GM19463 (cell line): ENCODE data around the gene PIEZO1.
"Not testable (repeated sequence)": the region's sequence is repeated elsewhere in the genome, so short reads cannot be mapped to it uniquely, and the experiment has no call there.

Experiments used
- ATAC-seq: cut with Tn5 transposase; IDR thresholded peaks from one replicate; pipeline ENCODE4 v1.9.1; 2021; ENCODE audit warnings: mild to moderate bottlenecking, moderate library complexity; ENCODE audit not compliant: unreplicated experiment

The PIEZO1 gene

DNA sequence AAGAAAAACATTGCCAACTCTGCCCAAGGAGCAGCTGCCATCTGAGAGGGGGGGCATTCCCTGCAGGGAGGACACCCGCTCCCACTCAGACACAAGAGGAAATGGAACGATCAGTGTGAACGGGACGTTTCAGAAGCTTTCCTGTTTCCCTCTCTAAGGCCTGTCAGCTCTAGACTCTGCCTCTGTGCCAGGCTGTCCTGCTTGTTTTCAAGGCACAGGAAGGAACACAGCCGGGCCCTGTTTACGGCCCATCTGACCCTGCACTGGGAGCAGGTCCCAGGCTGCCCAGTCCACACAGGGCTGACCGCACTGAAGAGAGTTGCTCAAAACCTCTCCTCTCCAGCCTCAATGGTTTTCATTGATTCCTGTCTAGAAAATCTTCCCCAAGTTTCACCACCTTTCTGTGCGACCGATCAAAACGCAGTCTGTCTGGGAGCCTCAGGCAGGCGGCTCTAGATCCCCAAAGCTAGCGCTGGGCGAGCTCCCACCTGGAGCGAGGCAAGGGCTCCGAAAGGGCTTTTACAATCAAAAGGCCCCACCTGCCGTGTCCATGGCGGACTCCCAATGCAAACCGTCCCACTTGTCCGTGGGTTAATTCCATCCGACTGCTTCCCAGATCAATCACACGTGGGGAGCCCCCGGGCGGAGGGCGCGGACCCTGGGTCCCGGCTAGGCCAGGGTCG, 1.5 kb downstream of the PIEZO1 start:
- no peak for ATAC-seq

DNA sequence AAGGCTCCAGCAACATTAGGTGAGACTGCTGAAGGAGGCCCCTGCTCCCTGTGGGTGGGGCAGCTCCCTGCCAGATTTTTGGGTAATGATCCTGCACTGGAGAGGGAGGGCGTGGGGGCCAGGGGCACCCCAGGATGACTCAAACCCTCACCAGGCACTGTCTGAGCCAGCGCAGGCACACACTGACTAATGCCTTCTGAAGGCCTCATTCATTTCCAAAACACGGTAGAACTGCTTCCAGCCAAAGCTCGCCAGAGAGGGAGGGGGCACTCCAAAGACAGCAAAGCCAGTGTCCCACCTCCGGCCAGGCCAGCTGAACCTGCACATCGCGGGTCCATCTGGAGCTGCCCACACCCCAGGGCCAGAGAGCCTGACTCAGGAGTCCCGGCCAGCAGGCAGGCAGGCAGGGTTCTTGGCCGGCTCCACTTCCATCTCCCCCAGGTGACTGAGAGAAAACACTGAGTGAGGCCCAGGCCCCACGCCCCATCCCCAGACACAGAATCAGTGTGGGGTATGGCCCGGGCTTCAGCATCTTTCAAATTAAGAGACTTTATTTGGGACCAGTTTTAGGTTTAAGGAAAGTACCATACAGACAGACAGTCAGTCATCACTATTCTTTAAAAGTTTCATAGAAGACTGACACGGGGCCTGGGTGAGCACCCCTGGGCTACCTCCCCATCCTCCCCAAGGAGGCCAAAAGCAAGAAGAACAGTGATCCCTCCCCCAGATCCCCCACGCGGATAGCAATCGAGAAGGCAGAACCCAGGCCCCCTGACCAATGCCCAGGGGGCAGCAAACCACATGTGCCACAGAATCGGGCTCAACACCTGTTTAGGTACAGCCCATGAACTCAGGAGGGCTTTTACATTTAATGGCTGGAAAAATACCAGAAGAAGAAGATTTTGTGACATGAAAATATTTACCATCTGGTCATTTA, 2.3 kb downstream of the PIEZO1 start:
- no peak for ATAC-seq

DNA sequence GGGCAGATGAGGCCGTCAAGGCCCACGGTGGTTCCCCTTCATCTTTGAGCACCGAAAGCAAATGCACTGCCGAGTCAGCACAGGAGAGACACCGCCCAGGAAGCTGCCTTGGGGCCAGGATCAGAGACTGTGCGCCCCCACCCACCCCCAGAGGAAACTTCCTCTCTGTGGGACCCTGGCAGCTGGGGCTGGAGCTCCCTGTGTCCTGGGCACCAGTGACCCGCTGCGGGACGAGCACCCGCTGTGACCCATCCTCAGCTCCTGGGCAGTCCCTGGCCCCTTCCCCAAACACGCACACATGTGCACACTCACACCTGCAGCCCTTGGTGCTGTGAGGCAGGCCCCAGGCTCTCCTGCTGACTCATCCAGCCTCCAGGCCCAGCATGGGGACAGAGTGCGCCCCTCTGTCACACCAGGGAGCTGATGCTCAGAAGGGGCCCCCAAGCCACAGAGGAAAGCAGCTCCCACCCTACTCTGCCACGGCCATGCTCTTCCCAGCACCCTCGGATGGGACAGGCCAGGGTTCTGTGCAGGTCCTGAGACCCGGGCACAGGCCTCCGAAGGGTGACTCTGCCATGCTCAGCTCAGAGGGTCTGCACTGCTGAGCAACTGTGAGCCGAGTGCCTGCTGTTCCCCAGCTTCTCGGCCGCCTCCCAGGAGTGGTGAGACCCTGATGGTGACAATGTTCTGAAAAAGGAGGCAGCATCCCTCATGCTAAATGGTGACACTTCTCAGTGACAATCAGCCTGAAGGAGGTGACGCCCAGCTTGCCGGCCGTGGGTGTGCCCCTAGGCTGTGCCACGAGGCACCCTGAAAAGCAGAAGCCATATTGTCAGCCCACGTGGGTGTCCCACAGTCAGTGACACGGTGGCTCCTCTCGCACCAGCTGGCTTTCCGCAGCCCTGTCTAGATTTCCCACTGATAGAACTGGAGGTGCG, 3.6 kb downstream of the PIEZO1 start:
- no peak for ATAC-seq

DNA sequence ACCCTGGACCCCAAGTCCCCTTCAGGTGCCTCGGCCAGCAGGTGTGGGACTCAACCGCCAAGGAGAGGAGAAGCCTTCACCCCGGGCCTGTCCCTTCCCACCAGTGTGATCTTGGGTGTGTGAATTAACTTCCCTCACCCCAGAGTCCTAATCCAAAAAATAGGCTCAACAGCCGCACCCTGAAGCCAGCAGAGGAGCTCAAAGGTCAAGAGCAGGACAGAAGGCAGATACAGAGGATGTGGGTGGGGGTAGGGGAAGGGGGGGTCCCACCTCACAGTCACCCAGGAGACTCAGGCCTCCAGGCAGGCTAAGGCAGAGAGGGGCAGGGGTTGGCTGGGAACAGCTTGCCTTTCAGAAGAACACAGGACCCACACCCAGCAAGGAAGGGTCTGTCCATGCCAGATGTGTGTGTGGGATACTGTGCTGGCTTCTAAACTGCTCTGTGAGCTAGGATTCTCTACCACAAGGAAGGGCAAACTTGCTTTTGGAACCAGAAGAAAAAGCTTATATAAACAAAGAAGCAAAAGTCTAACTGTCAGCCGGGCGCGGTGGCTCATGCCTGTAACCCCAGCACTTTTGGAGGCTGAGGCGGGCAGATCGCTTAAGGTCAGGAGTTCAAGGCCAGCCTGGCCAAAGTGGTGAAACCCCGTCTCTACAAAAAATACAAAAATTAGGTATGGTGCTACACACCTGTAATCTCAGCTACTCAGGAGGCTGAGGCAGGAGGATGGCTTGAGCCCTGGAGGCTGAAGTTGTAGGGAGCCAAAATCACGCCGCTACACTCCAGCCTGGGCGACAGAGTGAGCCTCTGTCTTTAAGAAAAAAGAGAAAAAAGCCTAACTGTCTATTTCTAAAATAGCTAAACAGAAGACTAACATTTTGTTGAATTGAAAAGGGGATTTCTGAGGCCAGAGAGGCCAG, 4.6 kb downstream of the PIEZO1 start:
- ATAC-seq, result no peak

DNA sequence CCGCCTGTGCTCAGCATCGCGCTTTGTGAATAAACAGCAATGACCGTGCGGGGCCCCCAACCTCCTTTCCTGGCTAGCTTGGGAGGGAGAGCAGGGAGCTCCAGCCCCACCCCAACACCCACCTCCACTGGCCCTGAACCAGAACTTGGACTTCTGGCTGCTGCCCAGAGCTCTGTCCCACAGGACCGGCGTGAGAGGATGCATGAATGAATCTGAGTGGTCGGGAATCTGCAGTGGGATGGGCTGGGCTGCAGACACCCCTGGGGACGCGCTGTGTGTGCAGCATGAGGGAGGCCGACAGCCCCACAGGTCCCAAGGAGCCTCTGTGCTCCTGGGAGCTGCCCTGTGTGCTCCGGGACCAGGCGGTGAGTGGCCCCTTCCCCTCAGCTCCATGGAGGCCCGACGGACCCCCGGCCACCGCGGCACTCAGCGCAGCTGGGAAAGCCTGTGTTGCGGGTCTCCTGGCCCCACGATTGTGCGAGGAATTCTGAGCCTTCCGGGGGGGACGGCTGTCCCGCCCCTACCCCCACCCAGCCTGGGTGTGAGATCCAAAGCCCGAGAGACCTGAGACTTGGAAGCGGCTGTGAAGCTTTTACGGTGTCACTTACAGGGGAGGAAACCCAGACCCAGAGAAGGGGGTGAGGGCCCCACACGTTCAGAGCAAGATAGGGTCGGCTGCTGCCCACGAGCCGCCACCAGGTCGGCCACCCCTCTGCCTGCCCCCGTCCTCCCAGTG, 5.4 kb downstream of the PIEZO1 start:
- no peak for ATAC-seq

DNA sequence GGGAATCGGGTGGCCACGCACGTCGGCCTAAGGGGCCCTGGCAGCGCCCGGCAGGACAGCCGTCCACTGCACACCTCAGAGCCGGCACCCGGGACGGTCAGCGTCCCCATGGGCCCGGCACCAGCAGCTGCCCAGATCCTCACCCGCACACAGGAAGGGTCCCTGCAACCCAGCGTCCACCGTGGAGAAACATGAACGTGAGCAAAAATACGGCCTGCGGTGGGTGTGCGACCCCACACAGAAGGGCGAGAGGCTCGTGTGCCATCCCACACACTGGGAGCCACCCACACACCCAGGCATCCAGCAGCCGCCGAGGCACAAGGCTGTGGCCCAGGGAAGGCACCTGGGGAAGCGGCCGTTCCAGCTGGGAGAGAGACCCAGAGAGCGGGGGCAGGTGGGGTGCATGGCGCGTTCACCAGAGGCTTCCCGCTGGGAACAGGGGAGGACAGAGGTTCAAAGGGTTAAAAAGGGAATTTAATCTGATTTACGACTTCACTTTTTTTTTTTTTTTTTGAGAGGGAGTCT, 6.4 kb downstream of the PIEZO1 start:
- ATAC-seq, result no peak

DNA sequence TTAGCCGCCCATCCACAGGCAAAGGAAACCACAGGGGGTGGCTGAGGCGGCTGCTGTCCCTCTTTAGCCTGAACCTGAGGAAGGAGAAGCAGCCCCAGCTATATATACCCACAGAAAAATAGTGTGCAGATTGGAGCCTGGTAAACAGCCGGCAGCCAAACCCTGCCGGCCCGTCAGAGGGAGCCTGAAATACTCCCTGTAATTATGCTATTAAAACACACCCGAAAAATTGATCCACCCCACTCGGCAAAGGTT, 6.8 kb downstream of the PIEZO1 start:
- ATAC-seq, result no peak

DNA sequence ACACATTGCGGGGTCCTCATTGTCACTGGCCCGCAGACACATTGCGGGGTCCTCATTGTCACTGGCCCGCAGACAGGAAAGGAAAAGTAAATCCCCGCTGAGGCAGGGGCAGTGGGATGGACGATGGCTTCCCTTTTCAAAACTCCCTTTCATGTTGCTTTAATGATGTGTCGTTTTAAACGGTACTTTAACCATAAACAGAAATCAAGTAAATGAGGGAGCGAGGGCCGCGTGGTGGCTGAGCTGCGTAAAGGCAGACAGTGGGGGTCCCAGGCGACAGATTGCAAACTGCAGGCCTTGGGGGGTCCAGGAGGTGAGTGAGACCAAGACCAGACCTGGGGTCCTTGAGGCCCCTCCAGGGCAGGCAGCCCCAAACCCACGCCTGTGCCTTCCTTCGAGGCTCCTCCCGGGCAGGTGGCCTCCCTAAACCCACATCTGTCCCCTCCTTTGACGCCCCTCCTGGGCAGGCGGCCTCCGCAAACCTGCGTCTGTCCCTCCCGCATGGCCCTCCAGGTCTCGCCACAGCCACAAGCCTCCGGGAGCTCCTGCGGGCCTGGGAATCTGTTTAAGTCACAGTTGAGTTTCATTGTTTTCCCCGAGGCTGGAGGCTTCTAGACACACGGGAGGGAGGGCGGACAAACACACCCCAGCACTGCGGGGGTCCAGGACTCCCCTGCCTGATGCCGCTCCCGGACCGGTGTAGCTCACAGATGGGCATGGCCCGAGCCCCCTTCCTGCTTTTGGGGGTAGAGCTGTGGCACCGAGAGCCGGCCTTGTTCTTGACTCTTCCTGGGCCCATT, 7.3 kb downstream of the PIEZO1 start:
- ATAC-seq, result no peak

DNA sequence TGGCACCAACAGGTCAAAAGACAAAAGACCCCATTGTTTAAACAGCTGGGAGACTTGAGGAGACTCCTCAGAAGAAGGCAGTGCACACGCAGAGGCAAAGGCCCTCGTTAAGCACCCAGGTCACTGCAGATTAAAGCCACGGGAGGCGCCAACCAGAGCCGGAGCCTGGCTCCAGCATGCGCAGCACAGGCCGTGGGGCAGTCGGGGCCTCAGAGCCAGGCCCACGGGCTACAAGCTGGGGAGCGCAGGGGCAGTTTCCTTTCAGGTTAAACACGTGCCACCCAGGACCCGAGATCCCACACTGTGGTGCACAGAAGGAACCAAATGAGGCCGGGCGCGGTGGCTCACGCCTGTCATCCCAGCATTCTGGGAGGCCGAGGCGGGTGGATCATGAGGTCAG, 9.2 kb downstream of the PIEZO1 start:
- no peak for ATAC-seq

DNA sequence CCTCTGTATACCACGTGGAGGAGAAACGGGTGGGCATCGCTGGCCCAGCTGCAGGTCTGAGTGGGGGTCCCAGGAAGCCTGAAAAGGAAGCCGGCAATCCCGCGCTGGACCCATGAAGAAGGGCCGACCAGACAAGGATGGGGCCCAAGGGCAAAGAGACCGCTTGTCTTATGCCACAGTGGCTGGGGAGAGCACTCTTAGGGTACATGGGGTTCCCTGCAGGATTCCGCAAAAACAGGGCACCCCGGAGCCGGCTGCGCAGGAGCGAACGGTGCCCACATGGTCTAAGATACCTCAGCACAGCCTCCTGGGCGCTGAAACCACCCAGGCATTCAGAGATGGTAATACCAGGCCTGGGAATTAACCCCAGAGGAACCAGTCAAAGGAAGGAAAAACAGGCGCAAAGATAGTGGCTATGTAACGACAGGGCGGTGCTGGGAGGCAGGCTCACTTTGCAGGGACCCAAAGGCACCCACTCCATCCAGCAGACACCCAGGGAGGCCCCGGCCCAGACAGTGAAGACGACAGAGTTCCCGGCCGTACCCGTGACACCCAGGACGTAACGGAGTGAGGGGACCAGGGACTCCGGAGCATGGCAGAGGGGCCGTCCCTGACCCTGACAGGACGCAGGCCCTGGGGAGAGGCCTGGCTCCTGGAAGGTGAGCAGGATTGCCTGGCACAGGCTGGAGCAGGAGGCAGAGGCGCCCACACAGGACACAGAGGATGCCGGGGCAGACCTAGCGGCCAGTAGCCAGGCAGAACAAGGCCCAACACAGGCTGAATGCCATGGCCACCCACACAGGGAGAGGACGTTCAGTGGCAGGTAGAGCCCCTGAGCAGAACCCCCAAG, 10.3 kb downstream of the PIEZO1 start:
- no peak for ATAC-seq

DNA sequence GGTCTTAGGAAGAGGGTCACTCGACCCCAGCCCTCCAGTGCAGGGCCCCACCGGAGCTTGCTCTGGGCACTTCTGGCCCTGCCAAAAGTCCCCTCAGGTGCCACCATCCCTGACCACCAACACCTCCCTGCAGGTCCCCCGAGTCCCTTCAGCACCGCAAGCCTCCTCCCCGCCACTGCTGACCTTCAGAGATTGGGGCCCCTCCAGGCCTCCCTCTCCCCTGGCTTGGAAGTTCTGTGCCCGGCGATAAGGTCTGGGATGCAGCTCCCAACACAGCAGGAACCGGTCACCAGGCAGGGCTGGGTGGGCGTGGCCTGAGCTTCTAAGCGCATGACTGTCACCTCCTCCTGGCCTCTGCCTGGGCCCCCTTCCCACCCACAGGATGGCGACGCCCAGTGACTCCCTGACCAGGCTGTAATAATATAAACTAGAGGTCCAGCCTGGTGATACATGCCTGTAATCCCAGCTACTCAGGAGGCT, 11.2 kb downstream of the PIEZO1 start:
- no peak for ATAC-seq

DNA sequence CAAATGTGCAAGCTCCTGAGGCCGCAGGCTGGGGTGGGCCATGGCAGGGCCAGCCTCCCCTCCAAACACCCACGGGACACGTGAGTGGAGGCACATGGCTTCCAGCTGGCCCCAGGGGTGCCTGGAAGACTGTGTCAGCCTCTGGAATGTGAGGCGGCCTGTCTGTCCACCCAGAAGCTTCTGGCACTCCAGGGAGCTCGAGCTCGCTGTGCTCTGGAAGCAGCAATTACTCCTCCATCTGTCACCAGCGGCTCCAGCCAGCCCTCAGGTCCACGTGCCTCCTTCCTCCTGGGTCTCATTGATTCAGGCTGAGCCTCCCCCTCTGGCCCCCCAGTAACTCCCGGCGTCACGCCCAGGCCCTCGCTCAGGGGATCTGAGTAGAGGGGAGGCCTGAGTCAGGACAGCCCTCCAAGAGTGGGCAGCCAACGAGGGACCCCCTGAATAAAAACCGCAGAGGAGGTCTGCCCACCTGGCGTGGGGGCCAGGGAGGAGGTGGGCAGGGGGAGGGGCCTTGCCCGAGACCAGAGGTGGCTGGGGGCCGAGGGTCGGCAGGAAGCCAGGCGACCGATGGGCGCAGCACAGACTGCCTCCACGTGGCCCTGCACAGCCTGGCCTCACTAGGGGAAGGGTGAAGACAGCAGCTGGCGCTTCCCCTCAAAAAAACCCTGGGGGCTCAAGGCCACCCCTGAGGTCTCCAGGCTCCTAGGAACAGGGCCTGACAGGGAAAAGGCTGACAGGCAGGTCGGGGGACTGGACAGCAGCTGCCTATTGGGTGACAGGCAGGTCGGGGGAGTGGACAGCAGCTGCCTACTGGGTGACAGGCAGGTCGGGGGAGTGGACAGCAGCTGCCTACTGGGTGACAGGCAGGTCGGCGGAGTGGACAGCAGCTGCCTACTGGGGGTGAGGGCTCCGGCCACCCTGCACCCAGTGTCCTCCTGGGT, 11.9 kb downstream of the PIEZO1 start:
- ATAC-seq, result no peak

DNA sequence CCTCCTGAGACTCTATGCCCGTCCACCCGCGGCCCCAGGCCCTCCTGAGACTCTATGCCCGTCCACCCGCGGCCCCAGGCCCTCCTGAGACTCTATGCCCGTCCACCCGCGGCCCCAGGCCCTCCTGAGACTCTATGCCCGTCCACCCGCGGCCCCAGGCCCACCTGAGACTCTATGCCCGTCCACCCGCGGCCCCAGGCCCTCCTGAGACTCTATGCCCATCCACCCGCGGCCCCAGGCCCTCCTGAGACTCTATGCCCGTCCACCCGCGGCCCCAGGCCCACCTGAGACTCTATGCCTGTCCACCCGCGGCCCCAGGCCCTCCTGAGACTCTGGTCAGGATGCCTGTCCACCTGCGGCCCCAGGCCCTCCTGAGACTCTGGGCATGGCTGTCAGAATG, 13.2 kb downstream of the PIEZO1 start:
- ATAC-seq, result not testable (repeated sequence)

DNA sequence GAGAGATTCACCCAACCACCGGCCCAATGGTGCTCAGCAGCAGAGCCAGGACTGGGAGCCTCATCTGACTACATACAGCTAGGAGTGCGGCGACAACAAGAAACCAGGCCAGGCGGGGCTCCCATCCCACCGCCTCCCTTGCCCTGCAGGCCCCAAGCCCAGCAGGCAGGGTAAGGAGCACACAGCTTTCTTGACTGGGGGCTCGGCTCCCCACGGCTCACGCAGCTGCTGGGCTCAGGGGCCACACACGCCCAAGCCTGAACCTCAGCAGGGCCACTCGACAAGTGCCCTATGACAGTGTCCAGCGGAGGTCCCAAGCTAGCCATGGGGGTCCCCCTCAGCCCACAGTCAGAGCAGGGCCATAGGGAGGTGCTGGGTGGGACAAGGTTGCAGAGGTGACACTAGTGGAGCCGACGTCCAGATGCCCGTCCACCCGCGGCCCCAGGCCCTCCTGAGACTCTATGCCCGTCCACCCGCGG, 13.7 kb downstream of the PIEZO1 start:
- ATAC-seq, result no peak

DNA sequence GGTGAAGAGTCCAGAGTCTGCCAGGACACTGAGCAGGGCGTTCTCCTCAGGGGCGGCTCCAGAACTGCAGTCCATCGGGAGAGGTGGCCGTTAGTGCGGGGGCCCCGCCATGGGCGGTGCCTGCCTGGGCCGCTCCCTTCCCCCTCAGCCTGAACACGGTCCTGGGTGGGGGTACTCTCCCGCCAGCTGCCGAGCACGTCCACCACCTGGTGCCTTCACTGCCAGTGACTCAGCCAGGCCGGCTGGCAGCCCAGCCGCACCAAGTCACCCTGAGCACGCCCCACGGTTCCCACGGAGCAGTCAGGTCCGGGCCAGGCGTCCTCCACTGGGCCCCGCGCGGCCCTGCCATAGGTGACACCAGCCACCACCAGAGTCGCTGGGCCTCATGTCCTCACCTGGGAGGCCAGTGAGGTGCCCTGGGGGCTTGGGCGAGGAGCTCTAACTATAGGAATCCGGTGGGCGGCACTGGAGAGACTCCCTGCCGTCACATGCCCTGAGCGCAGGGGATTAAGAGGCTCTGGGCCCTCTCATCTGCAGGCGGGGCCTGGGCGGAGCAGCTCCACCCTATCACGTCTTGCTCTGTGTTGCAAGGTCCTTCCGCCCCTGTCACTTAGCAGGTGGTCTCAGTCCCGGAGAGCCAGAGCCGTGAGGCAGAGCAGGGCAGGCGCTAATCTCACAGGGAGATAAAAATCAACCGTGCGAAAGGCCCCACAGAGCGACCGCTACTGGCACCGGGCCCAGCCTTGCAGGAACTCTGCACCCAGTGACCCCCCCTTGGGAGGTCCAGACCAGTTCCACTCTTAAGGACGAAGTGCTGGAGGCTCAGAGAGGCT, 14.3 kb downstream of the PIEZO1 start:
- ATAC-seq, result no peak
